Measurements from ENCODE around the gene MAML3.

MAML3 gene

GRCh38 chr4:139672732-139673131 lies 481.3 kb downstream of the MAML3 start:
- Histone ChIP-seq H3K36me3 (ENCODE audit: low read depth) (0 out of 2 replicates have a peak, but pooled peaks cover 2% of the 10 kb centered on the region), H3K4me3 (ENCODE audit: severe bottlenecking) (no peak overlapping the region), H3K27me3 (ENCODE audit: insufficient read depth, poor library complexity, severe bottlenecking) (no peaks in the 10 kb centered on the region), H3K9me3 (ENCODE audit: severe bottlenecking) (no peaks in the 10 kb centered on the region), H3K27ac (ENCODE audit: poor library complexity, severe bottlenecking) (no peak overlapping the region), H3K4me1 (ENCODE audit: insufficient read depth, poor library complexity, severe bottlenecking) (no peaks in the 10 kb centered on the region)
- TF ChIP-seq CTCF (IDR thresholded peaks at IDR 0.05; ENCODE audit: poor library complexity, severe bottlenecking) = no peak
- ATAC-seq (ENCODE audit: low read depth) (no peak), DNase-seq (ENCODE audit: low spot score) (no peak)

GRCh38 chr4:139672215-139672614 lies 481.8 kb downstream of the MAML3 start:
- TF ChIP-seq CTCF (IDR thresholded peaks at IDR 0.05; ENCODE audit: poor library complexity, severe bottlenecking) = no peak

GRCh38 chr4:139670775-139671174 lies 483.2 kb downstream of the MAML3 start:
- ATAC-seq (ENCODE audit: low read depth) = no peak
- no peaks in the 10 kb centered on the region for H3K27me3 ChIP-seq (ENCODE audit: insufficient read depth, poor library complexity, severe bottlenecking)
- no peak overlapping the region for H3K4me3 ChIP-seq (ENCODE audit: severe bottlenecking)
- no peak overlapping the region for H3K27ac ChIP-seq (ENCODE audit: poor library complexity, severe bottlenecking)
- peaks cover 11% of the 10 kb centered on the region for H3K4me1 ChIP-seq (ENCODE audit: insufficient read depth, poor library complexity, severe bottlenecking)
- H3K9me3 ChIP-seq (ENCODE audit: severe bottlenecking) = no peaks in the 10 kb centered on the region
- 0 out of 2 replicates have a peak, but pooled peaks cover 2% of the 10 kb centered on the region for H3K36me3 ChIP-seq (ENCODE audit: low read depth)
- no peak for TF ChIP-seq CTCF (IDR thresholded peaks at IDR 0.05; ENCODE audit: poor library complexity, severe bottlenecking)
- DNase-seq (ENCODE audit: low spot score) = no peak

More at GRCh38 chr4:139672215-139672614, 481.8 kb downstream of the MAML3 start:
- Histone ChIP-seq H3K27me3 (ENCODE audit: insufficient read depth, poor library complexity, severe bottlenecking) (no peaks in the 10 kb centered on the region), H3K9me3 (ENCODE audit: severe bottlenecking) (no peaks in the 10 kb centered on the region), H3K4me3 (ENCODE audit: severe bottlenecking) (no peak overlapping the region), H3K27ac (ENCODE audit: poor library complexity, severe bottlenecking) (no peak overlapping the region), H3K4me1 (ENCODE audit: insufficient read depth, poor library complexity, severe bottlenecking) (peaks cover 2% of the 10 kb centered on the region), H3K36me3 (ENCODE audit: low read depth) (0 out of 2 replicates have a peak, but pooled peaks cover 2% of the 10 kb centered on the region)
- DNase-seq (ENCODE audit: low spot score) (no peak), ATAC-seq (ENCODE audit: low read depth) (no peak; the same call in 2 of the 3 replicates)

GRCh38 chr4:139669890-139670289 lies 484.1 kb downstream of the MAML3 start:
- Histone ChIP-seq H3K4me1 (ENCODE audit: insufficient read depth, poor library complexity, severe bottlenecking) (peaks cover 11% of the 10 kb centered on the region), H3K9me3 (ENCODE audit: severe bottlenecking) (no peaks in the 10 kb centered on the region), H3K4me3 (ENCODE audit: severe bottlenecking) (no peak overlapping the region), H3K27me3 (ENCODE audit: insufficient read depth, poor library complexity, severe bottlenecking) (no peaks in the 10 kb centered on the region), H3K27ac (ENCODE audit: poor library complexity, severe bottlenecking) (no peak overlapping the region), H3K36me3 (ENCODE audit: low read depth) (no peaks in the 10 kb centered on the region)
- DNase-seq (ENCODE audit: low spot score) (no peak), ATAC-seq (ENCODE audit: low read depth) (no peak)
- no peak for TF ChIP-seq CTCF (IDR thresholded peaks at IDR 0.05; ENCODE audit: poor library complexity, severe bottlenecking)

GRCh38 chr4:139669335-139669734 lies 484.6 kb downstream of the MAML3 start:
- Histone ChIP-seq H3K9me3 (ENCODE audit: severe bottlenecking) (no peaks in the 10 kb centered on the region), H3K27me3 (ENCODE audit: insufficient read depth, poor library complexity, severe bottlenecking) (no peaks in the 10 kb centered on the region), H3K36me3 (ENCODE audit: low read depth) (no peaks in the 10 kb centered on the region), H3K4me3 (ENCODE audit: severe bottlenecking) (no peak overlapping the region), H3K4me1 (ENCODE audit: insufficient read depth, poor library complexity, severe bottlenecking) (peaks cover 11% of the 10 kb centered on the region), H3K27ac (ENCODE audit: poor library complexity, severe bottlenecking) (no peak overlapping the region)
- TF ChIP-seq CTCF (IDR thresholded peaks at IDR 0.05; ENCODE audit: poor library complexity, severe bottlenecking) = no peak
- no peak for ATAC-seq (ENCODE audit: low read depth)
- DNase-seq (ENCODE audit: low spot score) = no peak

Measured in RWPE2 (cell line).